ENCODE results near the gene PLCG1. TPM values are rescaled to one million over a fixed set of nuclear protein-coding genes. Genes with fewer than 3 reads are reported as not detected.

Gene PLCG1
- total and polyA plus RNA-seq, 8 donors: 64.9 to 251 (median 202) TPM

GRCh38 chr20:41173791-41174341 is 36.5 kb downstream of the PLCG1 start:
- Histone ChIP-seq H3K36me3 (peaks cover 6 to 59% of the 10 kb centered on the region in 2 donors), H3K4me1 (peaks cover 0 to 17% of the 10 kb centered on the region in 2 donors), H3K9me3 (no peaks in the 10 kb centered on the region), H3K27ac (peak overlapping the region in 1 of 2 donors; percentile 30), H3K4me3 (no peak overlapping the region), H3K27me3 (no peaks in the 10 kb centered on the region)
- intact Hi-C loops (cut with DNase I): loop anchor here in 1 of 2 donors (2.0 to 10.0 kb wide), 2 partner anchors 51 to 167 kb away; partner anchors contain the start of gene LPIN3
- no peak for TF ChIP-seq CTCF (IDR thresholded peaks at IDR 0.05)
- DNase-seq (no peak), ATAC-seq (no peak)

- H3K9me3 ChIP-seq: no peaks in the 10 kb centered on the region
- H3K4me3 ChIP-seq: no peak overlapping the region
- intact Hi-C loops (cut with DNase I): loop anchor here in 1 of 2 donors (10.0 kb wide), 1 partner anchor 50 kb away; no protein-coding TSS in a partner anchor
- H3K27ac ChIP-seq: peak overlapping the region in 1 of 2 donors; percentile 21
- no peak for TF ChIP-seq CTCF (IDR thresholded peaks at IDR 0.05)
- H3K27me3 ChIP-seq: no peaks in the 10 kb centered on the region
- DNase-seq (no peak), ATAC-seq (no peak)
- peaks cover 0 to 17% of the 10 kb centered on the region in 2 donors for H3K4me1 ChIP-seq
- peaks cover 6 to 54% of the 10 kb centered on the region in 2 donors for H3K36me3 ChIP-seq
Observed at GRCh38 chr20:41174373-41174772, 37.0 kb downstream of the PLCG1 start.

GRCh38 chr20:41174782-41175181 is 37.4 kb downstream of the PLCG1 start:
- Histone ChIP-seq H3K4me1 (peaks cover 0 to 17% of the 10 kb centered on the region in 2 donors), H3K27ac (peak overlapping the region in 1 of 2 donors; percentile 21), H3K4me3 (no peak overlapping the region), H3K27me3 (no peaks in the 10 kb centered on the region), H3K9me3 (no peaks in the 10 kb centered on the region), H3K36me3 (peaks cover 6 to 50% of the 10 kb centered on the region in 2 donors)
- DNase-seq (no peak), ATAC-seq (no peak)
- no peak for TF ChIP-seq CTCF (IDR thresholded peaks at IDR 0.05)
- intact Hi-C loops (cut with DNase I): loop anchor here in 1 of 2 donors (10.0 kb wide), 1 partner anchor 50 kb away; no protein-coding TSS in a partner anchor

- intact Hi-C loops (cut with DNase I): loop anchor here in 1 of 2 donors (10.0 kb wide), 1 partner anchor 50 kb away; no protein-coding TSS in a partner anchor
- Histone ChIP-seq H3K27me3 (no peaks in the 10 kb centered on the region), H3K27ac (peak overlapping the region in 1 of 2 donors; percentile 21), H3K9me3 (no peaks in the 10 kb centered on the region), H3K4me3 (no peak overlapping the region), H3K4me1 (peaks cover 0 to 17% of the 10 kb centered on the region in 2 donors), H3K36me3 (peaks cover 6 to 46% of the 10 kb centered on the region in 2 donors)
- ATAC-seq: no peak
- TF ChIP-seq CTCF (IDR thresholded peaks at IDR 0.05): no peak
- DNase-seq: no peak
Observed at GRCh38 chr20:41175201-41175651, 37.9 kb downstream of the PLCG1 start.

- ATAC-seq (no peak), DNase-seq (no peak)
- no peak for TF ChIP-seq CTCF (IDR thresholded peaks at IDR 0.05)
- Histone ChIP-seq H3K9me3 (no peaks in the 10 kb centered on the region), H3K27ac (peak overlapping the region in 1 of 2 donors; percentile 21), H3K4me1 (peaks cover 0 to 17% of the 10 kb centered on the region in 2 donors), H3K4me3 (no peak overlapping the region), H3K36me3 (peaks cover 6 to 40% of the 10 kb centered on the region in 2 donors), H3K27me3 (no peaks in the 10 kb centered on the region)
- intact Hi-C loops (cut with DNase I): loop anchor here in 1 of 2 donors (10.0 kb wide), 1 partner anchor 49 kb away; no protein-coding TSS in a partner anchor
Observed at GRCh38 chr20:41175727-41176330, 38.5 kb downstream of the PLCG1 start.
